Measurements from ENCODE around the gene CFAP210. TPM values are rescaled to one million over a fixed set of nuclear protein-coding genes. Genes with fewer than 3 reads are reported as not detected.

Gene CFAP210
- total and polyA plus RNA-seq, 11 donors: 0.11 TPM; not detected in 10

DNA sequence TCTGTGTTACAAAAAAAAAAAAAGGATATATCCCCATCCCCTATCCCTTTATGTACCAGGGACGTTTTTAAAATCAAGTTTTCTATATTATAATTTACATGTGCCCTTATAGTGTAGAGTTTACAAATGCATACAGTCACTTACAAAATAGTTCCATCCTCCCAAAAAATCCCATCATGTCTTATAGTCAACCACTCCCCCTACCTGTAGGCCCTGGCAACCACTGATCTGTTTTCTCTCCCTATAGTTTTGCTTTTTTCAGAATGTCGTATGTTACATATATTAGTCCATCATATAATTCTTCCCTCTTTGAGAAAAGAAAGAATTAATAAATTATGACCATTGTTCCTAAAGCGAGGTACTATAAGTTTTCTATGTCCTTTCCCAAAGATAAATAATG is 17.8 kb downstream of the CFAP210 start:
- WGBS, 4 donors: 59 to 69% (median 62%) methylated on average over 3 of the region's 3 CpGs
- H3K27me3 ChIP-seq: no peaks in the 10 kb centered on the region
- no peaks in the 10 kb centered on the region for H3K4me1 ChIP-seq
- H3K27ac ChIP-seq: no peak overlapping the region
- intact Hi-C loops (cut with DNase I): no loop called here
- H3K36me3 ChIP-seq: no peaks in the 10 kb centered on the region
- peaks cover 0 to 11% (median 0%) of the 10 kb centered on the region in 12 donors for H3K9me3 ChIP-seq
- ATAC-seq: no peak
- no peak for TF ChIP-seq POLR2A (IDR thresholded peaks at IDR 0.05)
- TF ChIP-seq CTCF (IDR thresholded peaks at IDR 0.05): no peak
- H3K4me3 ChIP-seq: no peak overlapping the region
- DNase-seq: no peak

DNA sequence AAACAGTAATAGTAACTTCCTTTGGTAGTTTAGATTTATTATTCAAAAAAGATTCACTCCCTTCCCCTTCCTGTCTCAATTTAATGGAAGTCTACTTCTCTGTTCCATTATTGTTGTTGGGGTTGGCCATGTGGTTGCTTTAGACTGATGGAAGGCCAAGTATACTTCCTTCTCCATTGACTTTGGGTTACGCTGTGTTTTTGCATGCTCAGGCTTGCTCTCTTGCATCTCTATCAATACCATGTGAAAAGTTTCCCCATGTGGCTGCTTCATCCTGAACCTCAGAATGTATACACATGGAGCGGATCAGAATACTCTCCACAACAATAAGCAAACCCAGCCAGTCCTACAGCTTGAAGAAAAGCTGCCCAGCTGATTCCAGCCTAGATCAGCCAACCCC is 20.3 kb downstream of the CFAP210 start:
- Histone ChIP-seq H3K27me3 (no peaks in the 10 kb centered on the region), H3K9me3 (no peaks in the 10 kb centered on the region), H3K36me3 (no peaks in the 10 kb centered on the region), H3K27ac (no peak overlapping the region), H3K4me3 (no peak overlapping the region), H3K4me1 (no peaks in the 10 kb centered on the region)
- intact Hi-C loops (cut with DNase I): no loop called here
- ATAC-seq: no peak
- DNase-seq: no peak
- TF ChIP-seq CTCF (IDR thresholded peaks at IDR 0.05) (no peak), POLR2A (IDR thresholded peaks at IDR 0.05) (no peak)
- WGBS, 4 donors: 86 to 92% (median 90%) methylated on average over 2 of the region's 2 CpGs

DNA sequence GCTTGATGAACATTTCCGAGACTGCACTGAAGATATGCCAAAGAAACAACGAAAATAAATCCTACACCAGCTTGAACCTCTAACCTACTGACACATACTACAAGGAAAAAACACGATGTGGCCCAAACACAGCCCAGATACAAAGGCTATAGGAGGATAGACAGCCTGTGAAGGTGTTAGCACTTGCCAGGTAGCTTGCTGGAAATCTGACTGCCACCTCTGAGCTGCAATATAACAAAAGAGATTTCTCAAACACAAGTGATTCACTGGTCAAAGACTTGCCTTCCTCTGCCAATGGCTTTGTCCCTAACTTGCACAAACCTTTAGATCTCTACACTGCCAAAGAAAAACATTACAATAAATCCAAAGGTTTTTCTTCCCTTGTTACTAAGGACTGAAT is 21.1 kb downstream of the CFAP210 start:
- no peaks in the 10 kb centered on the region for H3K36me3 ChIP-seq
- H3K27me3 ChIP-seq: no peaks in the 10 kb centered on the region
- DNase-seq (no peak), ATAC-seq (no peak)
- no peak overlapping the region for H3K27ac ChIP-seq
- TF ChIP-seq CTCF (IDR thresholded peaks at IDR 0.05): no peak
- no peaks in the 10 kb centered on the region for H3K4me1 ChIP-seq
- WGBS, 4 donors: 68 to 81% (median 76%) methylated on average over 3 of the region's 3 CpGs
- H3K4me3 ChIP-seq: no peak overlapping the region
- intact Hi-C loops (cut with DNase I): no loop called here
- no peaks in the 10 kb centered on the region for H3K9me3 ChIP-seq

- no peaks in the 10 kb centered on the region for H3K36me3 ChIP-seq
- H3K4me1 ChIP-seq: no peaks in the 10 kb centered on the region
- no peaks in the 10 kb centered on the region for H3K27me3 ChIP-seq
- TF ChIP-seq POLR2A (IDR thresholded peaks at IDR 0.05) (no peak), CTCF (IDR thresholded peaks at IDR 0.05) (no peak)
- DNase-seq (no peak), ATAC-seq (no peak)
- H3K9me3 ChIP-seq: no peaks in the 10 kb centered on the region
- intact Hi-C loops (cut with DNase I): no loop called here
- no peak overlapping the region for H3K4me3 ChIP-seq
- WGBS, 4 donors: 52 to 69% (median 61%) methylated on average over 6 of the region's 6 CpGs
- H3K27ac ChIP-seq: no peak overlapping the region
Measured at GRCh38 chr2:169672406-169672805, 21.8 kb downstream of the CFAP210 start.

Data from heart left ventricle (tissue), 16 donors.